ENCODE data around the gene ANXA6.

Gene ANXA6

DNA sequence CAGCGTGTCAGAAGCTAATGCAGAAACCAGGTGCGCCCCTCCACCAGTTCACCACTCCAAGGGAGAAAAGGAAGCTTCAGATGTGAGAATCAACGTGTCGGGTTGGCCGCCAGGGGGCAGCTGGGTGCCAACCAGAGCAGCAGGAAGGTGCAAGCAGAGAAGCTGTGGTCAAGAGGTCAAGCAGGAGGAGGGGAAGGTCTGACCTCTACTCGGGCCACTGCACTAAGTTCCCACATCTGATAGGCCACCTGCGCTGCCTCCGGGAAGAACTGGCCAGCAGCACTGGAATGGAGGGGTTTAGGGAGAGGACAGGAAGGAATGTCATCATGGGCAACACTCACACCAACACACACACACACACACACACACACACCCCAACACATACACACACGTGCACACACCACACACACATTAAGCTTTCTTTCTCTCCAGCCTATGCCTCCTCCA lies 31.4 kb downstream of the ANXA6 start:
- DNase-seq = peak in 1 of 2 experiments; percentile 16

DNA sequence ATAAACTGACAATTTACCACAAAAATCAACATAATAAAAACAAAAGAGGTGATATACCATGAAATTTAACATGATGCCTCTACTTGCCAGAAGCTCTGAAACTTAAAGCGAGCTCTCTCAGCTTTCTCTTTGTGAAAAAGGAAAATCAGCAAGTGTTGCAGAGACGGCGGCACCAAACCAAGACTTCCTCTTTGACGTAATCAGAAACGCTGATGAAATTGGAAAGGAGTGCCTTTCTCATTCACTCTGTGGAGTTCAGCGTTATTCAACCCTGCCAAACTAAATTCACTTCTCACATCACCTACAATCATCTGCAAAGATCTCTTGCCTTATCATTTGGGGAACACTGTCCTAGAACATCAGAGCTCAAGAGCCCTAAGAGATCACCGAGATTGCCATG lies 32.2 kb downstream of the ANXA6 start:
- no peak for DNase-seq

DNA sequence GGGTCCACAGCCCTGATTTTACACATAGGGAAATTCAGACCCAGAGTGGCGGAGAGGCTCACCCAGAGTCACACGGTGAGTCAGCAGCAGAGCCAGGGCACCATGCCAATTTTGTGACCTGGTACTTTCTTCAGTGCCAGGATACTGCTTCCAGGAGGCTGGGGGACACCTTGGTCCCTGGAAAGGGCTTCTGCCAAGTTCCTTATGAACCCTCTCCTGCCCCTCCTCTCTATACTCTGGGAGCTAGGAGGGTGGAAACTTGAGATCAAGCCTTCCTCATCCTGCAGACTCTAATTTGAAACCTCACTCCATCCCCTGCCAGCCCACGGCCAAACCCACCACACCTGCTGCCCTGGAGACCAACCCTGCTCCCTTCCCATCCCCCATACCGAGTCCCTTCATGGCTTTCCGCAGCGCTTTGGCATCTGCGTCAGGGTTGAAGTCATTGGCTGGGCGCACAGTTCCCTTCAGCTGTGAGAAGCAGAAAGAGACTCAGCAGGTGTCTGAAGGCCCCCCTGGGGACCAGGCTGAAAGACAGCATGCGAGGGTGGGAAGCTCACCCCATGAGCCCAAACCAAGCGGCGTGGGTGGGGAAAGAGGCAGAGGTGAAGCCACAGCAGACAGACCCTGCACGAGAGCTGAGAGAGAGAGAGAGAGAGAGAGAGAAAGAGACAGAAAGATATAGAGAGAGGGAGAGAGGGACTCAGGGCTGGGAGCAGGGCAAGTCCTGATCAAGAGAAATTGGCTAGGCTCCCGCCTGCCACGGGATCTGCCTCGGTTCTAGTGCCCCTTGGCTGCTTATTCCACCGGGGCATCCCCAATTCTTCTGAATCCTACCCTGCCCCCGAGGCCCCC lies 33.5 kb downstream of the ANXA6 start:
- DNase-seq = peak in 1 of 2 experiments; percentile 4

DNA sequence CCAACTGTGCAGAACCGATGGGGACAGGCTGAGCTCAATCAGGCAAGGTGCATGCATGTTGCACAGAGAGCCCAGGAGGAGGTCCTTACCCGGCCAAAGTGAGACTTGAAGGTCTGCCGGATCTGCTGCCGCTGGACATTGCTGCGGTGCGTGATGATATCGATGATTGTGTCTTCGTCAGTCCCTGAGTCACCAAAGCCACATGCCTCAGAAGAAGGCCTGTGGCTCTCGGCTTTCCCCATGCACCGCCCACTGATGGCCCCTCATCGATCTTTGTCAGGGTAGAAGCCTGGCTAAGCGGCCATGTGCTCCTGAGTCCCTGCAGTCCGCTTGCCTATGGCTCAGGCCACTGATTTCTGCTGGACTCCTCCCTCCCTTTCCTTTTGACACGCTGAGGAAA lies 34.8 kb downstream of the ANXA6 start:
- DNase-seq = no peak

DNA sequence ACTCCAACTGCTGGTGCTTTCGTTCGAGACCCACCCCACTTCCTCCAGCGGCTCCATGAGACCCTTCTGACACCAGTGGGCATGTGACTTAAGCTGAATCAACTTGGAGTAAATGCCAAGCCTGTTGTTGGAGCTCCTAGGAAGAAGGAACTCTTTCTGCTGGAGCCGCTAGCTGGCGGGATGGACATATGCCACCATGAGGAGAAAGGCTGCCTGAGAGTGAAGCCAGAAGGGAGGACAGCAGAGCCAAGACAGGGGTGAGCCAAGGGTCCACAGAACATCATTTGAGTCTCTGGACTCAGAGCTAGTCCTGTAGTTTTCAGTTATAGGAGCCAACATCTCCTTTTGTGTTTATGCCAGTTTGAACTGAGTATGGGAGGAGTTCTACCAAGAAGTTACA lies 35.9 kb downstream of the ANXA6 start:
- no peak for DNase-seq

DNA sequence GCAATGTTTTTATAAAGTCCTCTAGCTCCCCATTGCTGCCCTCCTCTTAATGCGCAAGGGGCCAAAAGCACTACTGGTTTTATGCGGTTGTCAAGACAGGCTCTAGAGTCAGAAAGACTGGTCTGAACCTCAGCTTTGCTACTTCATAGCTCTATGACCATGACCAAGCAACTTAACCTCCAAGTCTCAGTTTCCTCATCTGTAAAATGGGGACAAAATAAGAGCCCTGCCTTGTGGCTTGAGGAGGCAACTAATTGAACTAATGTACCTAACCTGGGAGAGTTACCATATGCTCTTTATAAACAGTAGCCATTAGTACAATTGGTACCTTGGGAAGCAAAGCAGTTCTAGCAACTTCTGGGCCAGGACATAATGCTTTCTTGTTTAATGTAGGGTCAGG lies 36.5 kb downstream of the ANXA6 start:
- DNase-seq = no peak

DNA sequence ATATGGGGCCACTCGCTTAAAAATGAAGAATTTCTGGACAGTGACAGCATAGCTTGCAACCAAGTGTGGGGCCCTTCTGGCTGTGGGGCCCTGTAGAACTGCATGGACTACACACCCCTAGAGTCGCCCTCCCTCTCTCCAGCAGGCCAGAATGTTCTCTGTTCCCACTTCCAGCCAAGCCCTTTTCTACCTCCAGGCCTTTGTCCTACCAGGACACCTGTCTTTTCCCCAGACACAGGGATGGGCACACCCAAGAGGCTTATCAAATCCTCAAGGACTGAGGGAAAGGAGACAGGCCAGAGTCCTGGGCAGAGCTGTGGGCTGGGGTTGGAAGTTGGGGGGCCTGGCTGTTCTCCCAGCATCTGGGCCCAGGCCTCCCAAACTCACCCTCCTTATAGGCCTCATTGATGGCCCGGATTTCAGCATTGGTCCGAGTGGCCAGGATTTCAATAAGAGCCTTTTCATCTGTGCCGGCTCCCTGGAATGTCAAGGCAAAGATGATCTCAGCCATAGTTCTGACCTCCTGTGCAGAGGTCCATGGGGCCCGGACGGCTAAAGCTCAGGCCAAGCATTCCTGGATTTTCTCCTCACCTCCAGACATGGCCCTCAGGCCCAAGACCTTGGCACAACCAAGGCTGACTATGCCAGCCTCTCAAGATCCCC lies 38.5 kb downstream of the ANXA6 start:
- DNase-seq = no peak

DNA sequence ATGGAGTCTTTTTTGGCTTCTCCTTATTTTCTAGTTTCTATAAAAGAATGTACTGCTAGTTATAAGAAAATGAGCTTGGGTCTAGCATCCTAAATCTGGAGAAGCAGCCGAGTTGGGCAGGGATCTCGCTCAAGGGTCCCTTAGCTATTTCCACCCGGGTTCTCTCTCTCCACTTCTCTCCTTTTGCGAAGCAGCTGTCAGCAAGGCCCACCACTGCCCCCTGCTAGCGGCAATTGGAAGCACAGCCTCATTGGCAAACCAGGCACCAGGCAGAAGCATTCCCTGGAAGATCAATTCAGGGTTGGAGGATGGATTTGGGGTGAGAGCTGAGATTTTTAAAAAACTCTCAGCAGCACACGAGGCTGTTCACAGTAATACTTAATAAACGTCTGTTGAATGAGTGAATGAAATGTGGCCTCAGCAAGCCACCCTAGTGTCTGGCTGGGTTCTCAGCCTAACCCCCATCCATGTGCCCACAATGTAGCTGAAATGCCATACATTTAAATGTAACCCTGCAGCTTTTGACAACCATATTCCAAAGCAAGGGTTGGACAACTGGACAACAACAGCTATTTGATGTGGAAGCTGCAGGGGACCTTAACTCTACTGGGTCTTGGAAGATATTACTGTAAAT lies 42.2 kb downstream of the ANXA6 start:
- DNase-seq = peak in 1 of 2 experiments; percentile 26

DNA sequence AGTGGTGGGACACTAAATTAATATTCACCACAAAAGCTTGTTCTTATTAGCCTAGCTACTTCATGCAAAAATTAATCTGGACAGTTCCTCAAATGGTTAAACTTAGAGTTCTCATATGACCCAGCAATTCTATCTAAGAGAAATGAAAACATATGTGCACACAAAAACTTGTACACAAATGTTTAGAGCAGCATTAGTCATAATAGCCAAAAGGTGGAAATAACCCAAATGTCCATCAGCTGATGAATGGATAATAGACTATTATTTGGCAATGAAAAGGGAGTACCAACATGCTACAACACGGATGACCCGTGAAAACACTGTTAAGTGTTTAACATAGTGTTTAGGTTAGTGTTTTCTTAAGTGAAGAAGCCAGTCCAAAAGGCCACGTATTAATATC lies 43.9 kb downstream of the ANXA6 start:
- no peak for DNase-seq

DNA sequence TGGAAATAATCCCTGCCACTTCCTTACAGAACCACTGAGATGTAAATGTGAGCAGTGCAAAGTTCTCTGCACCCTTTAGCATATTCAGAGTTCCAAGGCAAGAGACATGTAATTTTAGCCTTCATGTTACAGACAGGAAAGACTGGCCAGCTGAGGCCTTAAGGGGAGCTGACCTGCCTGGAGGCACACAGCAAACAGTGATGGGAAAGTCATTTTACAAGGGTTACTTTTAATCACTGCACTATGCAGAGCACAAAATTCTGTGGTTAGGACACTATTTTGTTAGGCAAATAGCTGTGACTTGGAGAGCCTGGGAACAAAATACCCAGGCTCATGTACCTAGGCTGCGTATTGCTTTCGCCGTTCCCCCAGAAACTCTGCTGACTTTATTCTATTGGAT lies 46.6 kb downstream of the ANXA6 start:
- no peak for DNase-seq

DNA sequence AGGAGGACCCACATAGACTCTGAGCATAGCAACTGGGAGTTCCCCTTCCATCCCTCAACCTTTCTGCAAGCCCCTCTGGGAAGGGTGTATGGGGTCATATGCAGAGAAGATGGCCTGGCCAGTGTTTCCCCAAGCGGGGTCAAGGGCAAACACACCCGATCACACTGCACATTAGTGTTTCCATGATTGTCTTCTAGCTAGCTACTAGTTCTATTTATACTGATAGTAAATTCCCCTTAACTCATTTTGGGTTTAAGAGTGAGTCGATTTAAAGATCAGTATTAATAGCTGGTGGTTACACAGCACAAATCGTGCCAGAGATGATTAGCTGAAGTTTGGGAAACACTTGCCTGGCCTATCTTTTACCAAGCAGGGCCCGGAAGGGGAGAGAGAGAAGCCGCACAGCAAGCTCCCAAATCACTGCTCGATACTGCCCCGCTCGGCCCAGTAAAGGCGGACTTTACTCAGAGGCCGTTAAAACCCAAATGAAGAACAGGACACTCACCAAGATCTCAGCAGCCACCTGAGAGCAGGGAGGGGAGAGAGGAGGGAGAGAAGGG lies 47.4 kb downstream of the ANXA6 start:
- DNase-seq = no peak

DNA sequence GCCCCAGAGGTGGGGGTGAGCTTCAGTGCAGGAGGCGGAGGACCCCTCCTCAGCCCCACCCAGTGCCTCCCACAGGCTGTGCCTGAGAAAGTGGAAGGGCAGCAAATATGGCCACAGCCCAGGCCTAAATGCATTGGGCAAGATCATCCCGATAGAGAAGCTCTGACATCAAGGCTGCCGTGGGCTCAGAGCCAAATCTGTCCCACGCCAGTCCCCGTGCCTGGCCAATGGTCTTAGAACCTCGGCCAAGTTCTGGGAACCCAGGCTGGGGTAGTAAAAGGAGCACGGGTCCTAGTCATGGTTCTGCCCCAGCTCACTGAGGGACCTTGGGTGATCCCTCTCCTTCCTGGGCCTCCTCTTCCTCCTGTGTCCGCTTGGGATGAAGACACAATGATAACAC lies 49.0 kb downstream of the ANXA6 start:
- no peak for DNase-seq

DNA sequence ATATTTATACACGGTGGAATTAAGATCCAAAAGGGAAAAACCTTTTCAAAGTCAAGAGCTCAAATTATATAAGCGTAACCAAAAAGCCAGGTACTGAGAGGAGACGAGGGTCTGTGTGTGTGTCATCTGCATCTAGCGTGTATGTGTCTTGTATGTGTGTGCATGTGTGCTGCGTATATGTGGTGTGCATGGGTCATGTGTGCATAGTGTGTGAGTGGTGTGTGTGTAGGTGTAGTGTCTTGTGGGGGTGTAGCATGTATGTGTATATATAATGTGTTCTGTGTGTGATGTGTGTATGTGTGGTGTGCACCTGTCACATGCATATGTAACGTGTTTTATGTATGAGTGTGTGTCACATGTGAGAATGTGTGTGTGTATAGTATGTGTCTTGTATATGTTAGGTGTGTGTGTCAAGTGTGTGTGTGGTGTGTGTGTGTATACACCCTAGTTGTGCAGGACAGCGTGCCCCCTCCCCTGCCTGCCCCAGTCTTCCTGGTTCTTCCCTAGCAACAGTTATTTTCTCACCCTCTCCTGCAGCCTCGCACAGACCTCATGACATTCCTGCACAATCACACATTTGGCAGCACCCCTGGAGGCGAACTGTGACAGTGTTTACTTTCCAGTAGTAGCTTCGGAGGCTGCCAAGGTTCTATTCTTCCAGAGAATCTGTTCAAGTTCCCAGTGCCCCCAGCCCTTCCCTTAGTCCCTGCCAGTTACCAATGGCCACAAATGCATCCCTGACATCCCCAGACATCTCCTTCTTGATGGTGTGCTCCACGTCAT lies 49.6 kb downstream of the ANXA6 start:
- no peak for DNase-seq

DNA sequence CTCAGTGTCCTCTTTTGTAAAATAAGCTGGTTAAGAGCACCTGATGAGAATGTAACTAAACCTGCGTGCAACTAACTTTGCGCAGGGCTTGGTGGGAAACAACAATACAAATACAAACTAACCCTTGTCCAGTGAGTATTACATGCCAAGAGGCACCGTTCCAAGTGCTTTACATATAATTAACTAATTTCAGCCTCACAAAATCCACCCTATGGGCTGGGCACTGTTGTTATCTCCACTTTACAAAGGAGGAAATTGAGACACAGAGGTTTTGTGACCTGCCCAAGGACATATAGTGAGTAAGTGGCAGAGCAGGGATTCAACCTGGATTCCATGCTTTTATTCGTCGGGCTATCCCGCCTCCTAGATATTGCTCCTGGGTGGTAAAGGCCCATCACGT lies 50.5 kb downstream of the ANXA6 start:
- no peak for DNase-seq

DNA sequence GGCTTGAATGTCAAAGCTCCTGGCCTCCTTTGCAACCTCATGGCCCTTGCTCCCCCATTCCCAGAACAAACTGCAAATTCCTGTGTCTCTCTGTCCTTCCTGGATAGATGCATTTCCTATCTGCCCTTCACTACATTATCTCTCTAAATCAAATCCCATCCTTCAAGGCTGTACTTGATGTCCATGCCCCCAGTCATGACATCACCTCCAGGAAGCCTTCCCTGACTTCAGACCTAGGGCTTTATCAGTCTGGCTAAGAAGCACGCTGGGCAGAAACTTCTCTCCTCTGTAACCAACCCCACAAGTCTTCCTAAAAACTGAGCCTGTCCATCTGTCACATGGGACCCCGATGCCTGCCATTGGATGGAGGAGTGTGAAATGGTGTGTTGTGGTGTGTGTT lies 51.1 kb downstream of the ANXA6 start:
- no peak for DNase-seq

DNA sequence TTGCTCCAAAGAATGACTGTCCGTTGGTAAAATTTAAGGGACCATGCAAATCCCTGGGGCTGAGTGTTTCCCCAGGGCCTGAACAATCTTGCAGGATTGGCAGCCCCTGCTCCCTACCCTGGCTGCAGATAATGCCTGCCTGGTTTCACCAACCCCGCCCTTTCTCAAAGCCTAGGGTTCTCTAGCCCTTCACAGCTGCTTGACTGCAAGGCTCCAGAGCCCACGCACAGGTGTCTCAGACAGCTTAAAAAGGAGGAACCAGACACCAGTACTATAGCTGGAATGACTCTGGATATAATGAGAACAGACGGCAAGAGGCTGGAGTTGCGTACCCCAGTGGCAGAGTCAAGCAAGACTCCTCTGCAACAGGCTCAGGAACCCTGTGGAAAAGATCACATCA lies 51.5 kb downstream of the ANXA6 start:
- no peak for DNase-seq

DNA sequence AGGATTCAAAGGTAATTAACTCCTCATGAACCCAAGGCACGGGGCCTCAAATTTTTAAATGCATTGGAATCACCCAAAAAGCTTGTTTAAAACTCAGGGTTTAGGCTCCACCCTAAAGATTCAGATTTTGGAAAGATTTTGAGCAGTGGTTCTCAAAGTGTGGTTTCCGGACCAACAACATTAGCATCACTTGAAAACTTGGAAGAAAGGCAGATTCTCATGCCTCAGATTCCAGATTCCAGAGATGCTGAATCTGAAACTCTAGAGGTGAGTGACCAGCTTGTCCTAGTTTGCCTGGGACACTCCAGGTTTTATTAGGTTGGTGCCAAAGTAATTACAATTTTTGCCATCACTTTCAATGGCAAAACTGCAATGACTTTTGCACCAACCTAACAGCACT lies 52.0 kb downstream of the ANXA6 start:
- DNase-seq = no peak

DNA sequence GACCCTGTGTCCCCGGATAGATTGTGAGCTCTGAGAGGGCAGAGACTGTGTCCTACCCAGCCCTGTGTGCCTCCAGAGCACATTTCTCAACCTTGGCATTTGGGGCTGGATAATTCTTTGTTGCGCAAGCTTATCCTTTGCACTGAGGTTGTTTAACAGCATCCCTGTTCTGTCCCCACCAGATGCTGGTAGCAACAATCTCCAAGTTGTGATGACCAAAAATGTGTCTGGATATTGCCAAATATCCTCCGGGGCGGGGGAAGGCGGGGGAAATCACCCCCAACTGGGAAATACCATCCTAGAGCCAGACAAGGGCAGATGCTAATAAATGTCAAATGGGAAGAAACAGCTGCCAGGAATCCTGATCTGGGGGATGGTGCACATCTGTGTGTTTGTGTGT lies 52.8 kb downstream of the ANXA6 start:
- DNase-seq = no peak

DNA sequence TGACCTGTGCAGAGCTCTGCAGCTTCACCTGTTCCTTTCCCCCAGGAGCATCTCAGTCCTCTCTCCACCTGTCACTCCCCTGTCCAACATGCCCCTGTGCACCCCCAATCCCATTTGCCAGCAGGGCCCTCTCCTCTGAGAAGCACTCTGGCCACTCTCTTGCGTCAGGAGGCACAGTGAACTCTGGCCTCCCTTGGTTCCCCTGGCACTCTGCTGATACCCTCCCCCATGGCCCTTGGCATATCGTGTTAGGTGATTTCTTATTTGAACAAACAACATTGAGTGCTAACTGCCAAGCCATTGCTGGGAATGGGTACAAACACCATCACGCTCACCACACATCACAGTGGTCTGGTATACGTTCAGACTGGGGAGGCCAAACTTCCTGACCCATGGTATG lies 55.8 kb downstream of the ANXA6 start:
- no peak for DNase-seq

DNA sequence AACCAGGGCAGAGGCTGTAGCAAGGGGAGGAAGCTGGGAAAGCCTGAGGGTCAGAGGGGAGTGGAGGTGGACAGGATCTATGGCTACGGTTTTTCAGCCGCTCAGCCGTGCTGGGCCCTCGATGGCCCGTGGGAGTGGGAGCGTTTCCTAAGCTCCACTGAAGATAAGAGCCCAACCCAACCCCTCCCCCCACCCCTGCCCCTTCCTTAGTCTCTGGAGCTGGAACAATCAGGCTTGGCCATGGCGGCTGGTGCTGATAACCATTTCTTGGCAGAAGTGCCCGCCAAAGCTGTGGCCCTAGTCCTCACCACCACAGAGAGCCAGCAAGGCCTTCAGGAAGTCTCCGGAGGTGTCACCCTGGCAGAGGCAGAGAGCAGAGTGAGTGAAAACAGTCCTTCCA lies 56.4 kb downstream of the ANXA6 start:
- no peak for DNase-seq

DNA sequence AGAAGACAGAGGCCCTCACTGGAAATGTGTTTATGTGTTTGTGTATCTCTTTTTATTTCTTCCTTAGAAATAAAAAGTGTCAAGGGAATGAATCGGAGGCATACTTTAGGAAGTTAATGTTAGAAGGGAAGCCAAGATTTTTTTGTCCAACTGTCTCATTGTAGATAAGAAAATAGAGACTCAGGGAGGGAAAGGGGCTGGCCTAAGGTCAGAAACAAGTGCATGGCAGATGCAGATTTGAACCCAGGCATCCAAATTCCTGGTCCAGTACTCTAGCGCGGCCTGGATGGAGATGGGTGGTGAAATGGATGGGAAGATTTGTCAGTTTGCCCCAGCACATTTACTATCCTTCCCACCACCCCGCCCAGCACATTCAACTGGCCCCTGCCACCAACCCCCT lies 56.9 kb downstream of the ANXA6 start:
- DNase-seq = no peak

DNA sequence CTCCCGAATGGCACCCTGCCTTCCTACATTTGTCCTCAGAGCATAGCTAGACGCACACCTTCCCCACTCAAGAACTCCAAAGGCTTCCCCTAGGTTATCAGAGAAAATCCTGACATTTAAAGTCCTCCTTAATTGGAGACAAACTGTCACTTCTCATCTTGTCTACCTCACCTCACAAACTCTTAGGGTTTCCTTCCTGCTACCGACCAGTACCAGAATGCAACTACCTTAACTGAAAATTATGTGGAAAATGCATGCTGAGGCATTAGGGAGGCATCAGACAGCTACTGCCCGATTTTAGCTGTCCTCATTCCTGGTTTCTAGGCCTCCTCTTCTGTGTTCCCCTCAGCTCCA lies 58.8 kb downstream of the ANXA6 start:
- no peak for DNase-seq

All from cerebellar nuclear complex (tissue), 1 donor.